Measurements from ENCODE around the gene EPHA3.

The EPHA3 gene

GRCh38 chr3:89472101-89472500, 364.7 kb downstream of the EPHA3 start:
- no peak for DNase-seq

GRCh38 chr3:89474333-89475130, 367.1 kb downstream of the EPHA3 start:
- no peak for DNase-seq

GRCh38 chr3:89488800-89489580, 381.6 kb downstream of the EPHA3 start:
- no peak for DNase-seq

GRCh38 chr3:89490129-89490528, 382.7 kb downstream of the EPHA3 start:
- DNase-seq = no peak

- DNase-seq = no peak
Observed at GRCh38 chr3:89494734-89495133, 387.3 kb downstream of the EPHA3 start.

- DNase-seq = no peak
Observed at GRCh38 chr3:89503891-89504391, 396.5 kb downstream of the EPHA3 start.

- DNase-seq = no peak
Observed at GRCh38 chr3:89504432-89504831, 397.0 kb downstream of the EPHA3 start.

GRCh38 chr3:89506462-89507103, 399.2 kb downstream of the EPHA3 start:
- DNase-seq = no peak

- no peak for DNase-seq
Observed at GRCh38 chr3:89521328-89521727, 413.9 kb downstream of the EPHA3 start.

- no peak for DNase-seq
Observed at GRCh38 chr3:89522155-89522554, 414.7 kb downstream of the EPHA3 start.

GRCh38 chr3:89525609-89526008, 418.2 kb downstream of the EPHA3 start:
- no peak for DNase-seq

- no peak for DNase-seq
Observed at GRCh38 chr3:89527736-89528305, 420.4 kb downstream of the EPHA3 start.
